IMR-90 (cell line): ENCODE results near the gene UBL5. TPM values are rescaled to one million over a fixed set of nuclear protein-coding genes. Genes with fewer than 3 reads are reported as not detected.

Source experiments
- ATAC-seq: fragments of 200-7000 bp; cut with Tn5 transposase; 2 replicates; pipeline ENCODE4 v1.9.1; 2020; ENCODE audit warnings: low read depth, mild to moderate bottlenecking, moderate library complexity
- BruUV-seq: library from RNA; stranded (reverse); fragments of 400-500 nt; replicated peaks from 2 replicates; lab custom pipeline; 2021; lab: Mats Ljungman, UMichigan
- CTCF ChIA-PET: fragments of 300-600 bp; formaldehyde crosslinking; extraction: SDS; loops from one replicate; lab custom pipeline; 2021; ENCODE audit warnings: antibody characterized with exemption; lab: Yijun Ruan, JAX
- POLR2A ChIA-PET: fragments of 300-600 bp; sonication (Branson Sonifier 250); formaldehyde crosslinking; loops from one replicate; lab custom pipeline; 2022; ENCODE audit warnings: antibody characterized with exemption; ENCODE audit not compliant: unreplicated experiment; lab: Charles Lee
- DNase-seq: peaks from one replicate; pipeline ENCODE4 v3.0.0; 2013
- H2AFZ ChIP-seq: replicated peaks from 2 replicates; pipeline ENCODE3; 2013; ENCODE audit warnings: low read length, mild to moderate bottlenecking; ENCODE audit not compliant: poor library complexity
- H2AK5ac ChIP-seq: 2 replicates; pipeline ENCODE4 v1.6.1; 2013; ENCODE audit warnings: low read depth, low read length, inconsistent platforms
- H2AK9ac ChIP-seq: replicated peaks from 2 replicates; pipeline ENCODE3; 2013; ENCODE audit warnings: mild to moderate bottlenecking, low read depth, low read length, moderate library complexity; ENCODE audit not compliant: poor library complexity
- H2BK120ac ChIP-seq: 2 replicates; pipeline ENCODE4 v1.6.1; 2013; ENCODE audit warnings: low read depth, low read length, inconsistent platforms
- H2BK15ac ChIP-seq: 3 replicates; pipeline ENCODE4 v1.6.1; 2013; ENCODE audit warnings: low read depth, low read length, inconsistent platforms
- H2BK20ac ChIP-seq: 2 replicates; pipeline ENCODE4 v1.6.1; 2013; ENCODE audit warnings: low read depth, mild to moderate bottlenecking, inconsistent platforms, low read length, moderate library complexity
- H2BK5ac ChIP-seq: 2 replicates; pipeline ENCODE4 v1.6.1; 2013; ENCODE audit warnings: mild to moderate bottlenecking, low read depth, low read length, inconsistent platforms; ENCODE audit not compliant: poor library complexity, severe bottlenecking
- H3K14ac ChIP-seq: replicated peaks from 2 replicates; pipeline ENCODE4 v1.6.1; 2013; ENCODE audit warnings: low read depth, low read length, inconsistent platforms
- H3K18ac ChIP-seq: 2 replicates; pipeline ENCODE4 v1.6.1; 2013; ENCODE audit warnings: low read depth, low read length, control low read depth
- H3K23ac ChIP-seq: 2 replicates; pipeline ENCODE4 v1.6.1; 2013; ENCODE audit warnings: low read depth, low read length, inconsistent platforms
- H3K27ac ChIP-seq: 2 replicates; pipeline ENCODE4 v1.5.1; 2013; ENCODE audit warnings: mild to moderate bottlenecking, control low read depth, low read length; ENCODE audit not compliant: insufficient read depth
- H3K27me3 ChIP-seq: 2 replicates; pipeline ENCODE4 v1.6.1; 2013; ENCODE audit warnings: low read length; ENCODE audit not compliant: control insufficient read depth, insufficient read depth
- H3K36me3 ChIP-seq: 2 replicates; pipeline ENCODE4 v1.6.1; 2013; ENCODE audit warnings: low read length, mixed read lengths; ENCODE audit not compliant: control insufficient read depth, insufficient read depth
- H3K4ac ChIP-seq: 2 replicates; pipeline ENCODE4 v1.6.1; 2013; ENCODE audit warnings: low read depth, low read length, inconsistent platforms
- H3K4me1 ChIP-seq: 2 replicates; pipeline ENCODE4 v1.6.1; 2013; ENCODE audit warnings: low read length, mixed read lengths; ENCODE audit not compliant: control insufficient read depth, insufficient read depth
- H3K4me2 ChIP-seq: 2 replicates; pipeline ENCODE4 v1.6.1; 2013; ENCODE audit warnings: low read depth, mild to moderate bottlenecking, control low read depth, low read length, moderate library complexity
- H3K4me3 ChIP-seq: 2 replicates; pipeline ENCODE4 v1.5.1; 2013; ENCODE audit warnings: low read depth, mild to moderate bottlenecking, control low read depth, low read length, moderate library complexity; ENCODE audit not compliant: insufficient read depth
- H3K56ac ChIP-seq: 2 replicates; pipeline ENCODE4 v1.6.1; 2013; ENCODE audit warnings: low read length, inconsistent platforms; ENCODE audit not compliant: insufficient read depth; ENCODE audit errors: extremely low read depth
- H3K79me1 ChIP-seq, 2 experiments: 2 replicates each; pipeline ENCODE4 v1.6.1; 2013; ENCODE audit warnings: low read length in 2 of 2, inconsistent platforms in 1 of 2, low read depth in 1 of 2
- H3K9ac ChIP-seq: 2 replicates; pipeline ENCODE4 v1.6.1; 2013; ENCODE audit warnings: low read depth, low read length, control low read depth
- H3K9me1 ChIP-seq: 2 replicates; pipeline ENCODE4 v1.6.1; 2013; ENCODE audit warnings: low read length, inconsistent platforms; ENCODE audit not compliant: insufficient read depth
- H3K9me3 ChIP-seq: 2 replicates; pipeline ENCODE4 v1.6.1; 2013; ENCODE audit warnings: low read length; ENCODE audit not compliant: control insufficient read depth, insufficient read depth
- H4K20me1 ChIP-seq: 2 replicates; pipeline ENCODE4 v1.6.1; 2013; ENCODE audit warnings: low read length, inconsistent platforms; ENCODE audit not compliant: insufficient read depth
- H4K5ac ChIP-seq: 2 replicates; pipeline ENCODE4 v1.6.1; 2013; ENCODE audit warnings: mild to moderate bottlenecking, low read depth, low read length, control low read depth
- H4K8ac ChIP-seq, 2 experiments: 2 replicates each; pipeline ENCODE4 v1.6.1; 2013; ENCODE audit warnings: low read depth in 2 of 2, low read length in 2 of 2, control low read depth in 1 of 2, inconsistent platforms in 1 of 2
- H4K91ac ChIP-seq: 2 replicates; pipeline ENCODE4 v1.6.1; 2013; ENCODE audit warnings: low read depth, low read length, inconsistent platforms; ENCODE audit not compliant: insufficient read depth
- MAZ ChIP-seq: IDR thresholded peaks from 2 replicates; pipeline ENCODE4 v1.6.1; 2012; ENCODE audit warnings: low read depth, mild to moderate bottlenecking, low read length, improper control_type of control experiment, moderate library complexity, borderline replicate concordance
- NFE2L2 ChIP-seq: fragments of 150-350 bp; IDR thresholded peaks from 2 replicates; pipeline ENCODE4 v1.6.1; 2016; ENCODE audit warnings: low read depth, mild to moderate bottlenecking, low read length
- POLR2A ChIP-seq: IDR thresholded peaks from 2 replicates; pipeline ENCODE4 v1.6.1; 2012; ENCODE audit warnings: mild to moderate bottlenecking, low read depth, low read length
- RAD21 ChIP-seq: IDR thresholded peaks from 2 replicates; pipeline ENCODE4 v1.6.1; 2012; ENCODE audit warnings: low read length, improper control_type of control experiment
- RCOR1 ChIP-seq: IDR thresholded peaks from 2 replicates; pipeline ENCODE4 v1.6.1; 2012; ENCODE audit warnings: mild to moderate bottlenecking, low read length, improper control_type of control experiment; ENCODE audit not compliant: insufficient replicate concordance
- SMC3 ChIP-seq: fragments of 150-350 bp; IDR thresholded peaks from 2 replicates; pipeline ENCODE4 v1.6.1; 2016; ENCODE audit warnings: low read depth, mild to moderate bottlenecking, antibody characterized with exemption, low read length, moderate library complexity
- WGBS, 2 experiments: methylation state at CpG; one replicate each; pipeline versions ENCODE4 v1.1.5 to v1.1.7; 2013; ENCODE audit warnings: missing lambda C conversion rate in 2 of 2; ENCODE audit not compliant: insufficient read length in 1 of 2; ENCODE audit errors: extremely low coverage in 2 of 2; 5-methylcytosine and 5-hydroxymethylcytosine counted together
- dilution Hi-C: fragments of 300-500 bp; cut with HindIII; formaldehyde crosslinking; loops from one replicate; pipeline ENCODE4 v1.14.3; 2018; ENCODE audit warnings: low sequenced_read_pairs; ENCODE audit not compliant: unreplicated experiment
- in situ Hi-C: fragments of 300-500 bp; cut with MboI; formaldehyde crosslinking; loops from 3 replicates; pipeline ENCODE4 v1.14.3; 2019; ENCODE audit warnings: low sequenced_read_pairs, inconsistent platforms, mixed read lengths
- intact Hi-C: fragments of 100-400 bp; cut with micrococcal nuclease; formaldehyde crosslinking; loops from 2 replicates; pipeline ENCODE4 v1.10.0; 2022
- polyA plus RNA-seq, 3 experiments: library from polyadenylated mRNA; depleted of rRNA; stranded (reverse); fragments of >200 nt; gene quantifications; 2 replicates each; pipeline ENCODE4 v1.2.3, GENCODE V29; 2012; ENCODE audit warnings: low replicate concordance in 1 of 3
- total RNA-seq: library from RNA; depleted of rRNA; stranded (reverse); fragments of >200 nt; gene quantifications from 2 replicates; pipeline ENCODE4 v1.2.3, GENCODE V29; 2012

Gene UBL5
- total and polyA plus RNA-seq, 2 of the 4 experiments (the other 2 are of a cell fraction): 434 to 1,091 TPM

DNA sequence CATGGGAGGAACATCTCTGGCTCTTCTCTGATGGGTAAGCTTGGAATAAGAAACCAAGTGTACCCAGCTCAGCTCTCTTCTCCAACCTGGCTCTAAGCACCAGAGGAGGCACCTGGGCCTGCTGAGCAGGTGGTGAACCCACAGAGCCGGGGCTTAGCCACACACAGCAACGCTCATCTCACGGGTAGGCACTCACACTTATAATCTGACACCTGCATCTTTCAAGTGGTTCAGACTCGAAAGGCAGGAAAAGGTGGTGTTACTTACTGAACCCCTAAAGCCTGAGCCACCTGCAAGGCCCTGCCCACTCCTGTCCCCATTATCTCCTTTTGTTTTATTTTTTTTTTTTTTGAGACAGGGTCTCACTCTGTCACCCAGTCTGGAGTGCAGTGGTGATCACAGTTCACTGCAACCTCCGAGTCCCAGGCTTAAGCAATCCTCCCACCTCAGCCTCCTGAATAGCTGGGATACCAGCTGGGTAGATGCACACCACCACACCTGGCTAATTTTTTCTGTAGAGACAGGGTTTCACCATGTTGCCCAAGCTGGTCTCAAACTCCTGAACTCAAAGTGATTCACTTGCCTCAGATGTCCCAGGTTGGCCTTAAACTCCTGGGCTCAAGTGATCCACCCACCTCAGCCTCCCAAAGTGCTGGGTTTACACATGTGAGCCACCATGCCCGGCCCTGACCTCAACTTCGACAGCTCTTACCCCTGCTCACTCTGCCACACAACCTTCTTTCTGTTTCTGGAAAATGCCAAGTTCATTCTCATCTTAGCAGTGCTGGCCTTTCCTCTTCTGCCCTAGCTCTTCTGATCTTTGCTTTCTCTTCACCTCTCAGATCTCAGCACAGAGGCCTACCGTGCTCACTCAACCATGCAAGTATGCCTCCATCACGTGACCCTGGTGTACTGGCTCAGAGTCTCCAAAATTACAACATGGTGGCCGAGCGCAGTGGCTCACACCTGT lies 18.6 kb upstream of the UBL5 start:
- Histone ChIP-seq H3K4me2 (no peak overlapping the region), H2AK5ac (no peak overlapping the region), H3K14ac (no peak overlapping the region), H2BK120ac (no peak overlapping the region), H2BK15ac (no peak overlapping the region), H2AFZ (no peak overlapping the region), H4K20me1 (no peaks in the 10 kb centered on the region; the same call in 1 of the 2 replicates), H3K36me3 (peaks cover 49% of the 10 kb centered on the region), H3K9me1 (no peaks in the 10 kb centered on the region), H2AK9ac (no peak overlapping the region), H3K9me3 (no peaks in the 10 kb centered on the region), H3K23ac (no peak overlapping the region), H3K79me1 (peaks cover 0 to 5% of the 10 kb centered on the region in 2 experiments; a peak in 2 of 4 replicates), H3K9ac (no peak overlapping the region), H4K91ac (no peak overlapping the region), H3K18ac (no peak overlapping the region), H3K56ac (no peak overlapping the region), H3K4me3 (no peak overlapping the region), H3K4ac (no peak overlapping the region), H3K4me1 (no peaks in the 10 kb centered on the region), H2BK5ac (no peak overlapping the region), H4K5ac (no peak overlapping the region), H3K27ac (no peak overlapping the region), H2BK20ac (no peak overlapping the region), H4K8ac (no peak overlapping the region), H3K27me3 (no peaks in the 10 kb centered on the region)
- dilution Hi-C loops (no loop called here), in situ Hi-C loops (no loop called here), intact Hi-C loops (no loop called here)
- TF ChIP-seq SMC3 (no peak), RAD21 (no peak), MAZ (no peak), NFE2L2 (no peak), RCOR1 (no peak), POLR2A (no peak)
- no TSS peak for BruUV-seq
- no peak for DNase-seq
- ChIA-PET CTCF (interaction anchor here (0.6 kb wide), 1 partner anchor 210 kb away, joined by 4 read pairs; no protein-coding TSS in a partner anchor), POLR2A (no interaction called here)
- WGBS, 2 experiments: 94% methylated on average over 3 of the region's 11 CpGs; no CpG with 5 or more reads in 1 of the 2 experiments
- no peak for ATAC-seq
